HCT116 (cell line): Measurements from ENCODE around the gene GRM3. TPM values are rescaled to one million over a fixed set of nuclear protein-coding genes. Genes with fewer than 3 reads are reported as not detected.

Experiments used
- ATAC-seq: fragments of 200-7000 bp; cut with Tn5 transposase; 2 replicates; pipeline ENCODE4 v1.9.1; 2020; ENCODE audit warnings: mild to moderate bottlenecking, moderate library complexity
- BruUV-seq: library from RNA; stranded (reverse); fragments of 400-500 nt; replicated peaks from 2 replicates; lab custom pipeline; 2021; lab: Mats Ljungman, UMichigan
- CTCF ChIA-PET: fragments of 300-600 bp; sonication (Branson Sonifier 250); formaldehyde crosslinking; loops from one replicate; lab custom pipeline; 2021; ENCODE audit warnings: antibody characterized with exemption; lab: Charles Lee
- POLR2A ChIA-PET: fragments of 300-600, 350-600 bp; sonication (Branson Sonifier 250); formaldehyde crosslinking; loops from one replicate; lab custom pipeline; 2021; ENCODE audit warnings: antibody characterized with exemption; lab: Charles Lee
- RAD21 ChIA-PET, 2 experiments: fragments of 300-600 bp; sonication (Branson Sonifier 250); formaldehyde crosslinking; loops; one replicate each; lab custom pipeline; 2023; ENCODE audit warnings: low total read pairs in 2 of 2; ENCODE audit not compliant: uncharacterized antibody in 2 of 2, unreplicated experiment in 2 of 2, low non-redundant PET in 1 of 2; lab: Charles Lee
- DNase-seq: peaks from one replicate; pipeline ENCODE4 v3.0.0-alpha.2; 2010; ENCODE audit warnings: low read depth, low spot score
- H2AFZ ChIP-seq: fragments of 200-600 bp; shearing (Covaris generic), sonication (generic); 2 replicates; pipeline ENCODE4 v1.6.1; 2017; ENCODE audit warnings: low read depth, mixed run types, mixed read lengths, antibody characterized with exemption, low read length; ENCODE audit not compliant: poor library complexity, severe bottlenecking
- H3K27ac ChIP-seq: 2 replicates; pipeline ENCODE4 v1.5.1; 2012; ENCODE audit warnings: low read depth, low read length
- H3K27me3 ChIP-seq: fragments of 200-600 bp; sonication (generic); 2 replicates; pipeline ENCODE4 v1.6.1; 2016; ENCODE audit warnings: mixed run types, low read length, mixed read lengths; ENCODE audit not compliant: insufficient read depth
- H3K36me3 ChIP-seq, 2 experiments: fragments of 200-500 bp in 1 of 2; fragments of 200-600 bp in 1 of 2; sonication (Bioruptor generic) in 1 of 2; sonication (generic) in 1 of 2; 2 replicates each; pipeline versions ENCODE4 v1.5.1 to v1.6.1; 2014 to 2016; ENCODE audit warnings: low read length in 2 of 2, inconsistent platforms in 1 of 2, mixed read lengths in 1 of 2, mixed run types in 1 of 2; ENCODE audit not compliant: insufficient read depth in 2 of 2, control insufficient read depth in 1 of 2
- H3K4me1 ChIP-seq, 2 experiments: fragments of 200-600 bp in 1 of 2; sonication (generic) in 1 of 2; 2 replicates each; pipeline versions ENCODE4 v1.5.1 to v1.6.1; 2012 to 2017; ENCODE audit warnings: low read length in 2 of 2, inconsistent platforms in 1 of 2, mild to moderate bottlenecking in 1 of 2, mixed read lengths in 1 of 2, mixed run types in 1 of 2, moderate library complexity in 1 of 2; ENCODE audit not compliant: insufficient read depth in 2 of 2, control insufficient read depth in 1 of 2
- H3K4me2 ChIP-seq: fragments of 200-600 bp; sonication (generic); 2 replicates; pipeline ENCODE4 v1.6.1; 2017; ENCODE audit warnings: mixed run types, low read length, mixed read lengths
- H3K4me3 ChIP-seq, 2 experiments: fragments of 200-600 bp in 1 of 2; sonication (generic) in 1 of 2; replicated peaks in 1 of 2; 2 replicates each; pipeline ENCODE4 v1.5.1; 2011 to 2016; ENCODE audit warnings: low read length in 2 of 2, control low read depth in 1 of 2, low read depth in 1 of 2, mild to moderate bottlenecking in 1 of 2, mixed read lengths in 1 of 2, mixed run types in 1 of 2
- H3K79me2 ChIP-seq: fragments of 200-600 bp; sonication (generic); 2 replicates; pipeline ENCODE4 v1.6.1; 2017; ENCODE audit warnings: mild to moderate bottlenecking, mixed run types, low read length, moderate library complexity, mixed read lengths; ENCODE audit not compliant: insufficient read depth
- H3K9ac ChIP-seq: fragments of 200-600 bp; sonication (generic); 2 replicates; pipeline ENCODE4 v1.6.1; 2016; ENCODE audit warnings: low read length, mixed read lengths
- H3K9me2 ChIP-seq: fragments of 200-600 bp; sonication (generic), shearing (Covaris generic); 2 replicates; pipeline ENCODE4 v1.6.1; 2017; ENCODE audit warnings: mixed run types, mild to moderate bottlenecking, moderate library complexity; ENCODE audit not compliant: insufficient read depth
- H3K9me3 ChIP-seq, 2 experiments: fragments of 200-500 bp in 1 of 2; fragments of 200-600 bp in 1 of 2; sonication (Bioruptor generic) in 1 of 2; sonication (generic) in 1 of 2; 2 replicates each; pipeline ENCODE4 v1.6.1; 2014 to 2017; ENCODE audit warnings: low read length in 2 of 2, mixed read lengths in 2 of 2, inconsistent platforms in 1 of 2, low read depth in 1 of 2, mild to moderate bottlenecking in 1 of 2, mixed run types in 1 of 2, moderate library complexity in 1 of 2; ENCODE audit not compliant: control insufficient read depth in 1 of 2, insufficient read depth in 1 of 2
- H4K20me1 ChIP-seq: fragments of 200-600 bp; sonication (generic), shearing (Covaris generic); 2 replicates; pipeline ENCODE4 v1.6.1; 2017; ENCODE audit warnings: mixed run types, mild to moderate bottlenecking, moderate library complexity; ENCODE audit not compliant: insufficient read depth
- CBX3 ChIP-seq: IDR thresholded peaks from 2 replicates; pipeline ENCODE4 v1.6.1; 2012; ENCODE audit warnings: low read depth
- CEBPB ChIP-seq: IDR thresholded peaks from 2 replicates; pipeline ENCODE4 v1.6.1; 2012; ENCODE audit warnings: low read depth
- EGR1 ChIP-seq: IDR thresholded peaks from 2 replicates; pipeline ENCODE4 v1.6.1; 2012; ENCODE audit warnings: low read depth
- ELF1 ChIP-seq: IDR thresholded peaks from 2 replicates; pipeline ENCODE4 v1.6.1; 2012; ENCODE audit warnings: low read depth, borderline replicate concordance
- EZH2phosphoT487 ChIP-seq: fragments of 200-600 bp; IDR thresholded peaks from 2 replicates; pipeline ENCODE4 v1.6.1; 2018; ENCODE audit warnings: antibody characterized with exemption, borderline replicate concordance
- FOSL1 ChIP-seq: IDR thresholded peaks from 2 replicates; pipeline ENCODE4 v1.6.1; 2012; ENCODE audit warnings: low read depth
- JUND ChIP-seq: IDR thresholded peaks from 2 replicates; pipeline ENCODE4 v1.6.1; 2012
- POLR2A ChIP-seq: IDR thresholded peaks from 2 replicates; pipeline ENCODE4 v1.7.0; 2011; ENCODE audit warnings: borderline replicate concordance; ENCODE audit not compliant: insufficient read depth, insufficient read length; ENCODE audit errors: extremely low read depth
- POLR2AphosphoS5 ChIP-seq: IDR thresholded peaks from 2 replicates; pipeline ENCODE4 v1.6.1; 2011; ENCODE audit warnings: mild to moderate bottlenecking, low read depth, low read length, moderate library complexity
- SIN3A ChIP-seq: IDR thresholded peaks from 2 replicates; pipeline ENCODE4 v1.6.1; 2012; ENCODE audit warnings: low read depth
- SP1 ChIP-seq: IDR thresholded peaks from 2 replicates; pipeline ENCODE4 v1.6.1; 2012; ENCODE audit warnings: low read depth
- SRF ChIP-seq: IDR thresholded peaks from 2 replicates; pipeline ENCODE4 v1.6.1; 2012; ENCODE audit warnings: low read depth
- TCF7L2 ChIP-seq: IDR thresholded peaks from 2 replicates; pipeline ENCODE4 v1.7.0; 2011; ENCODE audit warnings: borderline replicate concordance, inconsistent platforms; ENCODE audit not compliant: insufficient read depth, insufficient read length; ENCODE audit errors: extremely low read depth
- ZFX ChIP-seq: fragments of 450-650 bp; IDR thresholded peaks from 2 replicates; pipeline ENCODE4 v1.6.1; 2017
- ZNF274 ChIP-seq: fragments of 200-500 bp; sonication (Bioruptor generic); IDR thresholded peaks from 2 replicates; pipeline ENCODE4 v1.6.1; 2014; ENCODE audit warnings: mild to moderate bottlenecking, low read depth, low read length, inconsistent platforms
- intact Hi-C: fragments of 100-400 bp; cut with micrococcal nuclease; formaldehyde crosslinking; loops from 2 replicates; pipeline ENCODE4 v1.10.0; 2022
- total RNA-seq: library from RNA; stranded (reverse); gene quantifications from one replicate; pipeline ENCODE4 v1.2.1, GENCODE V29; 2021; ENCODE audit not compliant: unreplicated experiment
- TF ChIP-seq, protein P1 (sequence below): IDR thresholded peaks from 2 replicates; pipeline ENCODE4 v1.6.1; 2012; ENCODE audit warnings: low read depth
- TF ChIP-seq, protein P2 (sequence below): IDR thresholded peaks from 2 replicates; pipeline ENCODE4 v1.6.1; 2011; ENCODE audit warnings: mild to moderate bottlenecking, low read length, moderate library complexity; ENCODE audit not compliant: insufficient replicate concordance; ENCODE audit errors: extremely low read depth
- TF ChIP-seq, protein P3 (sequence below), 3 experiments: fragments of 200-600 bp in 1 of 3; sonication (generic) in 1 of 3; IDR thresholded peaks in 2 of 3; conservative IDR thresholded peaks in 1 of 3; 2 replicates each; pipeline ENCODE4 v1.5.1; 2012 to 2017; ENCODE audit warnings: low read depth in 2 of 3, low read length in 2 of 3, antibody characterized with exemption in 1 of 3, borderline replicate concordance in 1 of 3, control low read depth in 1 of 3, mild to moderate bottlenecking in 1 of 3, mixed read lengths in 1 of 3, mixed run types in 1 of 3, moderate library complexity in 1 of 3; ENCODE audit not compliant: insufficient read depth in 1 of 3
- TF ChIP-seq, protein P4 (sequence below): IDR thresholded peaks from 2 replicates; pipeline ENCODE4 v1.6.1; 2012

Gene GRM3
- total RNA-seq, 1 experiment from 2014 or later, result not detected

DNA sequence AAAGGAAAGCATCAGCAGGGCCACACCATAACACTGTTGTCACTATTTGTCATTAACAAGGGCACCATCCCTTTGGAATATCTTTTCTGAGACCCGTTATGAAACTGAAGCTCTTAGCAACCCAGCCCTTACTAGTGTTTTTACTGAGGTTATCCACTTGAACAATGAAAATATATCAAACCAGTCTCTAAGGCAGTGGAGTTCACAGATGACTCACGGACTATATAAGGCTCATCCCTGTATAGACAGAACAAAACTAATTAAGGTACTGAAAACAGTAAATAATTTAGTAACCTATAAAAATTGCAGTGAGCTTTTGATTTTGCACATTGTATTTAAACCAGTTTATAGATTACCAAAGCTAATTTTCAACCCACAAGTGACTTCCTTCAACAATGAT lies 219.7 kb downstream of the GRM3 start:
- no TSS peak for BruUV-seq
- no peaks in the 10 kb centered on the region for H3K36me3 ChIP-seq
- ATAC-seq (no peak), DNase-seq (no peak)
- no peaks in the 10 kb centered on the region for H3K9me2 ChIP-seq
- ChIA-PET POLR2A (no interaction called here), CTCF (no interaction called here), RAD21 (no interaction called here)
- H4K20me1 ChIP-seq, result no peaks in the 10 kb centered on the region
- no peaks in the 10 kb centered on the region for H3K4me1 ChIP-seq
- H3K79me2 ChIP-seq, result no peaks in the 10 kb centered on the region
- H3K4me2 ChIP-seq, result no peak overlapping the region
- no peaks in the 10 kb centered on the region for H3K27me3 ChIP-seq
- intact Hi-C loops, result no loop called here
- TF ChIP-seq CEBPB (no peak), SRF (no peak), EGR1 (no peak), CBX3 (no peak), POLR2AphosphoS5 (no peak), JUND (no peak), EZH2phosphoT487 (no peak), ELF1 (no peak), SP1 (no peak), TCF7L2 (no peak), ZFX (no peak), ZNF274 (no peak), POLR2A (no peak), SIN3A (no peak), FOSL1 (no peak)
- TF ChIP-seq, protein P1, sequence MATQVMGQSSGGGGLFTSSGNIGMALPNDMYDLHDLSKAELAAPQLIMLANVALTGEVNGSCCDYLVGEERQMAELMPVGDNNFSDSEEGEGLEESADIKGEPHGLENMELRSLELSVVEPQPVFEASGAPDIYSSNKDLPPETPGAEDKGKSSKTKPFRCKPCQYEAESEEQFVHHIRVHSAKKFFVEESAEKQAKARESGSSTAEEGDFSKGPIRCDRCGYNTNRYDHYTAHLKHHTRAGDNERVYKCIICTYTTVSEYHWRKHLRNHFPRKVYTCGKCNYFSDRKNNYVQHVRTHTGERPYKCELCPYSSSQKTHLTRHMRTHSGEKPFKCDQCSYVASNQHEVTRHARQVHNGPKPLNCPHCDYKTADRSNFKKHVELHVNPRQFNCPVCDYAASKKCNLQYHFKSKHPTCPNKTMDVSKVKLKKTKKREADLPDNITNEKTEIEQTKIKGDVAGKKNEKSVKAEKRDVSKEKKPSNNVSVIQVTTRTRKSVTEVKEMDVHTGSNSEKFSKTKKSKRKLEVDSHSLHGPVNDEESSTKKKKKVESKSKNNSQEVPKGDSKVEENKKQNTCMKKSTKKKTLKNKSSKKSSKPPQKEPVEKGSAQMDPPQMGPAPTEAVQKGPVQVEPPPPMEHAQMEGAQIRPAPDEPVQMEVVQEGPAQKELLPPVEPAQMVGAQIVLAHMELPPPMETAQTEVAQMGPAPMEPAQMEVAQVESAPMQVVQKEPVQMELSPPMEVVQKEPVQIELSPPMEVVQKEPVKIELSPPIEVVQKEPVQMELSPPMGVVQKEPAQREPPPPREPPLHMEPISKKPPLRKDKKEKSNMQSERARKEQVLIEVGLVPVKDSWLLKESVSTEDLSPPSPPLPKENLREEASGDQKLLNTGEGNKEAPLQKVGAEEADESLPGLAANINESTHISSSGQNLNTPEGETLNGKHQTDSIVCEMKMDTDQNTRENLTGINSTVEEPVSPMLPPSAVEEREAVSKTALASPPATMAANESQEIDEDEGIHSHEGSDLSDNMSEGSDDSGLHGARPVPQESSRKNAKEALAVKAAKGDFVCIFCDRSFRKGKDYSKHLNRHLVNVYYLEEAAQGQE, result no peak
- TF ChIP-seq, protein P2, sequence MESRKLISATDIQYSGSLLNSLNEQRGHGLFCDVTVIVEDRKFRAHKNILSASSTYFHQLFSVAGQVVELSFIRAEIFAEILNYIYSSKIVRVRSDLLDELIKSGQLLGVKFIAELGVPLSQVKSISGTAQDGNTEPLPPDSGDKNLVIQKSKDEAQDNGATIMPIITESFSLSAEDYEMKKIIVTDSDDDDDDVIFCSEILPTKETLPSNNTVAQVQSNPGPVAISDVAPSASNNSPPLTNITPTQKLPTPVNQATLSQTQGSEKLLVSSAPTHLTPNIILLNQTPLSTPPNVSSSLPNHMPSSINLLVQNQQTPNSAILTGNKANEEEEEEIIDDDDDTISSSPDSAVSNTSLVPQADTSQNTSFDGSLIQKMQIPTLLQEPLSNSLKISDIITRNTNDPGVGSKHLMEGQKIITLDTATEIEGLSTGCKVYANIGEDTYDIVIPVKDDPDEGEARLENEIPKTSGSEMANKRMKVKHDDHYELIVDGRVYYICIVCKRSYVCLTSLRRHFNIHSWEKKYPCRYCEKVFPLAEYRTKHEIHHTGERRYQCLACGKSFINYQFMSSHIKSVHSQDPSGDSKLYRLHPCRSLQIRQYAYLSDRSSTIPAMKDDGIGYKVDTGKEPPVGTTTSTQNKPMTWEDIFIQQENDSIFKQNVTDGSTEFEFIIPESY, result no peak
- TF ChIP-seq, protein P3, sequence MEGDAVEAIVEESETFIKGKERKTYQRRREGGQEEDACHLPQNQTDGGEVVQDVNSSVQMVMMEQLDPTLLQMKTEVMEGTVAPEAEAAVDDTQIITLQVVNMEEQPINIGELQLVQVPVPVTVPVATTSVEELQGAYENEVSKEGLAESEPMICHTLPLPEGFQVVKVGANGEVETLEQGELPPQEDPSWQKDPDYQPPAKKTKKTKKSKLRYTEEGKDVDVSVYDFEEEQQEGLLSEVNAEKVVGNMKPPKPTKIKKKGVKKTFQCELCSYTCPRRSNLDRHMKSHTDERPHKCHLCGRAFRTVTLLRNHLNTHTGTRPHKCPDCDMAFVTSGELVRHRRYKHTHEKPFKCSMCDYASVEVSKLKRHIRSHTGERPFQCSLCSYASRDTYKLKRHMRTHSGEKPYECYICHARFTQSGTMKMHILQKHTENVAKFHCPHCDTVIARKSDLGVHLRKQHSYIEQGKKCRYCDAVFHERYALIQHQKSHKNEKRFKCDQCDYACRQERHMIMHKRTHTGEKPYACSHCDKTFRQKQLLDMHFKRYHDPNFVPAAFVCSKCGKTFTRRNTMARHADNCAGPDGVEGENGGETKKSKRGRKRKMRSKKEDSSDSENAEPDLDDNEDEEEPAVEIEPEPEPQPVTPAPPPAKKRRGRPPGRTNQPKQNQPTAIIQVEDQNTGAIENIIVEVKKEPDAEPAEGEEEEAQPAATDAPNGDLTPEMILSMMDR (IDR thresholded peaks at IDR 0.05 in 2 of 3, conservative IDR thresholded peaks at IDR 0.05 in 1 of 3; ENCODE audit: borderline replicate concordance in 1 of 3, insufficient read depth in 1 of 3, low read depth in 2 of 3, low read length in 2 of 3), result no peak
- TF ChIP-seq, protein P4, sequence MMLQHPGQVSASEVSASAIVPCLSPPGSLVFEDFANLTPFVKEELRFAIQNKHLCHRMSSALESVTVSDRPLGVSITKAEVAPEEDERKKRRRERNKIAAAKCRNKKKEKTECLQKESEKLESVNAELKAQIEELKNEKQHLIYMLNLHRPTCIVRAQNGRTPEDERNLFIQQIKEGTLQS, result no peak
- H3K4me3 ChIP-seq, result no peak overlapping the region
- H3K9ac ChIP-seq, result no peak overlapping the region
- no peaks in the 10 kb centered on the region for H3K9me3 ChIP-seq
- no peak overlapping the region for H3K27ac ChIP-seq
- no peak overlapping the region for H2AFZ ChIP-seq
